GM12878 (cell line): ENCODE data around the gene TECR. TPM values are rescaled to one million over a fixed set of nuclear protein-coding genes. Genes with fewer than 3 reads are reported as not detected.

ENCODE experiments used
- BCL11A ChIP-seq: IDR thresholded peaks from 2 replicates; pipeline ENCODE4 v1.6.1; 2011; ENCODE audit warnings: low read depth, low read length
- MTA3 ChIP-seq: IDR thresholded peaks from 2 replicates; pipeline ENCODE4 v1.6.1; 2012; ENCODE audit warnings: low read length, inconsistent platforms, borderline replicate concordance
- NRF1 ChIP-seq: conservative IDR thresholded peaks from 2 replicates; pipeline ENCODE4 v1.6.1; 2011; ENCODE audit warnings: mild to moderate bottlenecking, low read depth, low read length, improper control_type of control experiment
- SIN3A ChIP-seq: IDR thresholded peaks from 2 replicates; pipeline ENCODE4 v1.6.1; 2012; ENCODE audit warnings: low read depth, low read length, improper control_type of control experiment
- SMC3 ChIP-seq: IDR thresholded peaks from 2 replicates; pipeline ENCODE4 v1.6.1; 2011; ENCODE audit warnings: low read length, improper control_type of control experiment, borderline replicate concordance
- SREBF1 ChIP-seq: IDR thresholded peaks from 2 replicates; pipeline ENCODE4 v1.6.1; 2012; ENCODE audit warnings: mild to moderate bottlenecking, low read length
- ZNF384 ChIP-seq: IDR thresholded peaks from 2 replicates; pipeline ENCODE4 v1.6.1; 2012; ENCODE audit warnings: low read depth, mild to moderate bottlenecking, low read length, improper control_type of control experiment, borderline replicate concordance
- polyA plus RNA-seq, 11 experiments: library from polyadenylated mRNA; depleted of rRNA in 4 of 11; unstranded in 6 of 11; stranded (reverse) in 5 of 11; fragments of >200 nt; fragmentation: Nextera tagmentation in 4 of 11; fragmentation: Illumina TruSeq in 1 of 11; extraction: Ambion mirVana in 4 of 11; extraction: Trizol in 1 of 11; gene quantifications; 1 replicate in 1 of 11; 2 replicates in 10 of 11; pipeline versions ENCODE4 v1.2.1 to v1.2.3, GENCODE V29; 2011 to 2016; ENCODE audit warnings: inconsistent platforms in 2 of 11, missing spikeins in 2 of 11, low read depth in 1 of 11
- total RNA-seq, 4 experiments: library from RNA; depleted of rRNA in 3 of 4; stranded (reverse); fragments of >200 nt in 3 of 4; fragmentation: Illumina TruSeq in 1 of 4; extraction: Trizol in 1 of 4; gene quantifications; 2 replicates each; pipeline versions ENCODE4 v1.2.1 to v1.2.3, GENCODE V29; 2013 to 2021
- TF ChIP-seq, protein P1 (sequence below): fragments of 450-650 bp; IDR thresholded peaks from 2 replicates; pipeline ENCODE4 v1.6.1; 2017; ENCODE audit warnings: mild to moderate bottlenecking, moderate library complexity
- TF ChIP-seq, protein P2 (sequence below): fragments of 450-650 bp; IDR thresholded peaks from 2 replicates; pipeline ENCODE4 v1.6.1; 2017; ENCODE audit warnings: mild to moderate bottlenecking, moderate library complexity

Gene TECR
- total and polyA plus RNA-seq, 10 of the 15 experiments (the other 5 are each of a cell fraction or from before 2014, with no cell fraction given), result 9.6 to 157 (median 64.2) TPM

DNA sequence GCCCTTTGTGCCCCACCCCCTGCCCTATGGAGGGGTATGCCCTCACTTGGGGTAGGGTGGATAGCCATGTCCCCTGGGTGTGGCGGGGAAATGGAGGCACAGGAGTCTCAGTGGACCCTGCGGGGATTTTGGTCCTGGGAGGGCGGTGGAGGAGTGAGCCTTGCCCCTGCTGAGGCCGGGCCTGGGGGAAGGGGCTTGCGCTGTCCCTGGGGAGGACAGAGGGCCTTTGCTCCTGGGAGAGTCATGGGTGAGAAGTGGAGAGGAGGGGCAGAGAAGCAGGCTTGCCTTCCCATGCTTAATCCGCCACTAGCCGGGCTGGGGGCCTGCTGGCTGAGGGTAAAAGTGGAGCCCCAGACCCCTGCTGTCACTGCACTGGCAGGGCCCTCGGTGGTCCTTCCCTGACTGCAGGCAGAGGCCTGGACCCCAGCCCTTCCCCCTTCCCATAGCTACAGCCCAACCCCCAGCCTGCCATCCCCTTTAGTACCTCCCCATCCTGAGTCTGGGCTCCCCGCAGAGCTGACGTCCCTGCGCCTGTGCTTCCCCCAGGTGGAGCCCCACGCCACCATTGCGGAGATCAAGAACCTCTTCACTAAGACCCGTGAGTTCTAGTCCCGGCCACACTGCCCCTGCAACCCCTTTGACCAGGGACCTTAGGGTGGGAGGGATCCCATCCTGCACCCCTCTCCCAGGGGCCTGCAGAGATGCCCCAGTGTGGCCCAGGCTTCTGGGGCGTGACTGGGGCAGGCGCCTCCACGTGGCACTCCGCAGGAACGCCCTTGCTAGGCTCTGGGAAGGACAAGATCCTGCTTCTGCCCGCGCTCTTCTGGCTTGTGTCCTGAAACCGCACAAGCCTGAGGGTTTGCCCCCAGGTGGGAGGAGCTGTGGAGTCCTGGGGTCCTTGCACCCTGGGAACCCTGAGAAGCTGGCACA lies 33.5 kb downstream of the TECR start (continued):
- no peak for TF ChIP-seq MTA3
- TF ChIP-seq SREBF1, result no peak
- TF ChIP-seq, protein P1, sequence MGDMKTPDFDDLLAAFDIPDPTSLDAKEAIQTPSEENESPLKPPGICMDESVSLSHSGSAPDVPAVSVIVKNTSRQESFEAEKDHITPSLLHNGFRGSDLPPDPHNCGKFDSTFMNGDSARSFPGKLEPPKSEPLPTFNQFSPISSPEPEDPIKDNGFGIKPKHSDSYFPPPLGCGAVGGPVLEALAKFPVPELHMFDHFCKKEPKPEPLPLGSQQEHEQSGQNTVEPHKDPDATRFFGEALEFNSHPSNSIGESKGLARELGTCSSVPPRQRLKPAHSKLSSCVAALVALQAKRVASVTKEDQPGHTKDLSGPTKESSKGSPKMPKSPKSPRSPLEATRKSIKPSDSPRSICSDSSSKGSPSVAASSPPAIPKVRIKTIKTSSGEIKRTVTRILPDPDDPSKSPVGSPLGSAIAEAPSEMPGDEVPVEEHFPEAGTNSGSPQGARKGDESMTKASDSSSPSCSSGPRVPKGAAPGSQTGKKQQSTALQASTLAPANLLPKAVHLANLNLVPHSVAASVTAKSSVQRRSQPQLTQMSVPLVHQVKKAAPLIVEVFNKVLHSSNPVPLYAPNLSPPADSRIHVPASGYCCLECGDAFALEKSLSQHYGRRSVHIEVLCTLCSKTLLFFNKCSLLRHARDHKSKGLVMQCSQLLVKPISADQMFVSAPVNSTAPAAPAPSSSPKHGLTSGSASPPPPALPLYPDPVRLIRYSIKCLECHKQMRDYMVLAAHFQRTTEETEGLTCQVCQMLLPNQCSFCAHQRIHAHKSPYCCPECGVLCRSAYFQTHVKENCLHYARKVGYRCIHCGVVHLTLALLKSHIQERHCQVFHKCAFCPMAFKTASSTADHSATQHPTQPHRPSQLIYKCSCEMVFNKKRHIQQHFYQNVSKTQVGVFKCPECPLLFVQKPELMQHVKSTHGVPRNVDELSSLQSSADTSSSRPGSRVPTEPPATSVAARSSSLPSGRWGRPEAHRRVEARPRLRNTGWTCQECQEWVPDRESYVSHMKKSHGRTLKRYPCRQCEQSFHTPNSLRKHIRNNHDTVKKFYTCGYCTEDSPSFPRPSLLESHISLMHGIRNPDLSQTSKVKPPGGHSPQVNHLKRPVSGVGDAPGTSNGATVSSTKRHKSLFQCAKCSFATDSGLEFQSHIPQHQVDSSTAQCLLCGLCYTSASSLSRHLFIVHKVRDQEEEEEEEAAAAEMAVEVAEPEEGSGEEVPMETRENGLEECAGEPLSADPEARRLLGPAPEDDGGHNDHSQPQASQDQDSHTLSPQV, result no peak
- TF ChIP-seq NRF1, result no peak
- TF ChIP-seq, protein P2, sequence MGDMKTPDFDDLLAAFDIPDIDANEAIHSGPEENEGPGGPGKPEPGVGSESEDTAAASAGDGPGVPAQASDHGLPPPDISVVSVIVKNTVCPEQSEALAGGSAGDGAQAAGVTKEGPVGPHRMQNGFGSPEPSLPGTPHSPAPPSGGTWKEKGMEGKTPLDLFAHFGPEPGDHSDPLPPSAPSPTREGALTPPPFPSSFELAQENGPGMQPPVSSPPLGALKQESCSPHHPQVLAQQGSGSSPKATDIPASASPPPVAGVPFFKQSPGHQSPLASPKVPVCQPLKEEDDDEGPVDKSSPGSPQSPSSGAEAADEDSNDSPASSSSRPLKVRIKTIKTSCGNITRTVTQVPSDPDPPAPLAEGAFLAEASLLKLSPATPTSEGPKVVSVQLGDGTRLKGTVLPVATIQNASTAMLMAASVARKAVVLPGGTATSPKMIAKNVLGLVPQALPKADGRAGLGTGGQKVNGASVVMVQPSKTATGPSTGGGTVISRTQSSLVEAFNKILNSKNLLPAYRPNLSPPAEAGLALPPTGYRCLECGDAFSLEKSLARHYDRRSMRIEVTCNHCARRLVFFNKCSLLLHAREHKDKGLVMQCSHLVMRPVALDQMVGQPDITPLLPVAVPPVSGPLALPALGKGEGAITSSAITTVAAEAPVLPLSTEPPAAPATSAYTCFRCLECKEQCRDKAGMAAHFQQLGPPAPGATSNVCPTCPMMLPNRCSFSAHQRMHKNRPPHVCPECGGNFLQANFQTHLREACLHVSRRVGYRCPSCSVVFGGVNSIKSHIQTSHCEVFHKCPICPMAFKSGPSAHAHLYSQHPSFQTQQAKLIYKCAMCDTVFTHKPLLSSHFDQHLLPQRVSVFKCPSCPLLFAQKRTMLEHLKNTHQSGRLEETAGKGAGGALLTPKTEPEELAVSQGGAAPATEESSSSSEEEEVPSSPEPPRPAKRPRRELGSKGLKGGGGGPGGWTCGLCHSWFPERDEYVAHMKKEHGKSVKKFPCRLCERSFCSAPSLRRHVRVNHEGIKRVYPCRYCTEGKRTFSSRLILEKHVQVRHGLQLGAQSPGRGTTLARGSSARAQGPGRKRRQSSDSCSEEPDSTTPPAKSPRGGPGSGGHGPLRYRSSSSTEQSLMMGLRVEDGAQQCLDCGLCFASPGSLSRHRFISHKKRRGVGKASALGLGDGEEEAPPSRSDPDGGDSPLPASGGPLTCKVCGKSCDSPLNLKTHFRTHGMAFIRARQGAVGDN, result no peak
- TF ChIP-seq SIN3A, result no peak
- TF ChIP-seq BCL11A, result no peak
- no peak for TF ChIP-seq SMC3
- no peak for TF ChIP-seq ZNF384
